Measurements from ENCODE around the gene CDON.

CDON gene

DNA sequence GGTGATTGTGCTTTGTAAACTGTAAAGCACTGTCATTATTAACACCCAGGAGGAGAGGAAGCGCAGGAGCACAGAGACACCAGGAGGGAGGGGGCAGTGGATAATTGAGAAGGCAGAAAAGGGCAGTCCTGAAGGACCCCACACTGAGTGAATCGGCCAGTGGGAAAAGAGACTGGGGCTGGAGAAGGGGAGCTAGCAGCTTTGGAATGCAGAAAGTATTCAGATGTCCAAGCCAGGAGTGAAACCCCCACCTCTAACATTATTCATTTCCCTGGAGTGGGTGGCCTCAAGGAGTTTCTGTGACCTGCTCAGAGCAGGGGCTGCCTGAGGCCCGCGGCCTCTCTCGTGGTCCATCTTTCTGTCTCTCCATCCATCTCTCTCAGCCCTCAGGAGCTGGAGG is 38.0 kb upstream of the CDON start:
- no peak for DNase-seq (ENCODE audit: low read depth)
- TF ChIP-seq, protein P1, sequence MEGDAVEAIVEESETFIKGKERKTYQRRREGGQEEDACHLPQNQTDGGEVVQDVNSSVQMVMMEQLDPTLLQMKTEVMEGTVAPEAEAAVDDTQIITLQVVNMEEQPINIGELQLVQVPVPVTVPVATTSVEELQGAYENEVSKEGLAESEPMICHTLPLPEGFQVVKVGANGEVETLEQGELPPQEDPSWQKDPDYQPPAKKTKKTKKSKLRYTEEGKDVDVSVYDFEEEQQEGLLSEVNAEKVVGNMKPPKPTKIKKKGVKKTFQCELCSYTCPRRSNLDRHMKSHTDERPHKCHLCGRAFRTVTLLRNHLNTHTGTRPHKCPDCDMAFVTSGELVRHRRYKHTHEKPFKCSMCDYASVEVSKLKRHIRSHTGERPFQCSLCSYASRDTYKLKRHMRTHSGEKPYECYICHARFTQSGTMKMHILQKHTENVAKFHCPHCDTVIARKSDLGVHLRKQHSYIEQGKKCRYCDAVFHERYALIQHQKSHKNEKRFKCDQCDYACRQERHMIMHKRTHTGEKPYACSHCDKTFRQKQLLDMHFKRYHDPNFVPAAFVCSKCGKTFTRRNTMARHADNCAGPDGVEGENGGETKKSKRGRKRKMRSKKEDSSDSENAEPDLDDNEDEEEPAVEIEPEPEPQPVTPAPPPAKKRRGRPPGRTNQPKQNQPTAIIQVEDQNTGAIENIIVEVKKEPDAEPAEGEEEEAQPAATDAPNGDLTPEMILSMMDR (IDR thresholded peaks at IDR 0.05; ENCODE audit: control insufficient read depth, extremely low read depth, insufficient read depth) = no peak
- no peak overlapping the region for H3K4me3 ChIP-seq (ENCODE audit: low read depth, low read length)

DNA sequence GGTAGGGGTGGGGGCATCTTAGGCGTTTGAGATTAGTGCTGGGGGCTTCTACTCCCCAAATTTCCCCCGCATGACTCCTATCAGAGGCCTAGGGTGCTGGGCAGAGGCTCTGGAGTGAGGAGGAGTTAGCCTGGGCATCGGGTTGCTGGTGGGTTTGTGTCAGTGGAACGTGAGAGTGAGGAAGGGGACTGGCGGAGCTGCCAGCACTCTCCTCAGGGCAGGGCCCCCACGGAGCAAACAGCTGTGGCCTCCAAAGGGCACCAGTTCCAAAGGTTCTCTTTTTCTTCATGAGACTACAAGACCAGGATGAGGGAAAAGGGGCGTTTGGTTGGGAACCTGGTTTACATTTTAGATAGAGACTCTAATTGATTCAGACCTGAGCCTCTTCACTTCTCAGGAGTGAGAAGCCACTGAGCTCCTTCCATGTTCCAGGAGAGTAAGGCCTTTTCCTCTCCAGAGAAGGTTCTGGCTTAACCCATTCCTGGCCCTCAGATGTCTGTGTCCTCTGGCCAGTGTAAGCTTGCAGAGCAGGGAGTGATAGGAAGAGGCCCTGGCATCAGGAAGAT is 35.6 kb upstream of the CDON start:
- no peak overlapping the region for H3K4me3 ChIP-seq (ENCODE audit: low read depth, low read length)
- TF ChIP-seq, protein P1 (IDR thresholded peaks at IDR 0.05; ENCODE audit: control insufficient read depth, extremely low read depth, insufficient read depth) = no peak
- no peak for DNase-seq (ENCODE audit: low read depth)

DNA sequence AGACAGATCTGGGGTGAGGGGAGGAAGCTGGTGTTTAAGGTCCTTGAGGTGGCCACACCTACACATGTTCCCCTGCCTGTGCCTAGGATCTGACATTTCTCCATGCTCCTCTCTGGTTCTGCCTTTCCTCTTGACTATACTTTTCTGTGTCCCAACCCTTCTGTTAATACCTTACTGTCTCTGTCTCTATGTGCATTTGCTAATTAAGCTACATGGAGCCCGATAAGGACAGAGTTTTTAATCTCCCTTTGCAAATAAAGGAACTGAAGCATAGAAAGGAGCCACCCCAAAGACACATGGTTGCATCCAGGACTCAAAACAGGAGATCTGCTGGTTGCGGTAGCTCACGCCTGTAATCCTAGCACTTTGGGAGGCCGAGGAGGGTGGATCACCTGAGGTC is 33.1 kb upstream of the CDON start:
- TF ChIP-seq, protein P1 (IDR thresholded peaks at IDR 0.05; ENCODE audit: control insufficient read depth, extremely low read depth, insufficient read depth) = no peak
- H3K4me3 ChIP-seq (ENCODE audit: low read depth, low read length) = no peak overlapping the region
- DNase-seq (ENCODE audit: low read depth) = no peak

DNA sequence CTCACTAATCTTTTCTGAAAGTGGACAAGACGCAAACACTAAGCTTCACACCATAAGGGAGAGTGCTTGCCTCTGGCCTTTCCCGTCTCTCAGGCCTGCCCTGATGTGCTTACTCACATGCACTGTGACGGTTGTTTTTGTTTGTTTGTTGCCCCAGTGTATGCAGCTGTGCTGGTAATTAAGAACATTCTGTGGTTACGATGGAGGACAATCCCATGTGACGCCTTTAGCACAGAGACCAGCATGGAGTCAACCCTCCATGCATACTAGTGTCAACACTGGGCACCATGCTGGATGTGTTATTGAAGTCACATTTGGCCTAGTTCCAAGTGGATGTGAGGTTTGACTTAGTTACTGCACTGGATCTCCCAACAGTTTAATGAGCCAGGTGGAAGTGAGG is 27.8 kb upstream of the CDON start:
- TF ChIP-seq, protein P1 (IDR thresholded peaks at IDR 0.05; ENCODE audit: control insufficient read depth, extremely low read depth, insufficient read depth) = no peak
- DNase-seq (ENCODE audit: low read depth) = no peak
- H3K4me3 ChIP-seq (ENCODE audit: low read depth, low read length) = no peak overlapping the region

GRCh38 chr11:126088999-126089398 is 26.3 kb upstream of the CDON start:
- no peak overlapping the region for H3K4me3 ChIP-seq (ENCODE audit: low read depth, low read length)
- TF ChIP-seq, protein P1 (IDR thresholded peaks at IDR 0.05; ENCODE audit: control insufficient read depth, extremely low read depth, insufficient read depth) = no peak
- DNase-seq (ENCODE audit: low read depth) = no peak

- TF ChIP-seq, protein P1 (IDR thresholded peaks at IDR 0.05; ENCODE audit: control insufficient read depth, extremely low read depth, insufficient read depth) = no peak
- no peak for DNase-seq (ENCODE audit: low read depth)
- no peak overlapping the region for H3K4me3 ChIP-seq (ENCODE audit: low read depth, low read length)
These were observed 23.6 kb upstream of the CDON start for GRCh38 chr11:126086248-126086647.

GRCh38 chr11:126084608-126084912 is 21.9 kb upstream of the CDON start:
- no peak overlapping the region for H3K4me3 ChIP-seq (ENCODE audit: low read depth, low read length)
- no peak for DNase-seq (ENCODE audit: low read depth)
- TF ChIP-seq, protein P1 (IDR thresholded peaks at IDR 0.05; ENCODE audit: control insufficient read depth, extremely low read depth, insufficient read depth) = no peak

Data from LNCaP clone FGC (cell line).